G401 (cell line): ENCODE results near the gene PKNOX2. TPM values are rescaled to one million over a fixed set of nuclear protein-coding genes. Genes with fewer than 3 reads are reported as not detected.
A peak's percentile ranks its signal among the peaks of the same experiment; 100 is the strongest.

Source experiments
- DNase-seq: peaks from one replicate; pipeline ENCODE4 v3.0.0-alpha.2; 2015; ENCODE audit warnings: low spot score
- in situ Hi-C: cut with HindIII; loops from 2 replicates; pipeline ENCODE4 v1.10.0; 2016; ENCODE audit warnings: low sequenced_read_pairs, mixed read lengths
- total RNA-seq: library from RNA; depleted of rRNA; stranded (reverse); fragments of >200 nt; shearing (Covaris generic); gene quantifications from 2 replicates; pipeline ENCODE4 v1.2.3, GENCODE V29; 2014

The PKNOX2 gene
- total RNA-seq, 1 experiment from 2014 or later, result 4.6 TPM

GRCh38 chr11:125429174-125429707 is 264.7 kb downstream of the PKNOX2 start:
- in situ Hi-C loops, result no loop called here
- DNase-seq, result peak; percentile 80

DNA sequence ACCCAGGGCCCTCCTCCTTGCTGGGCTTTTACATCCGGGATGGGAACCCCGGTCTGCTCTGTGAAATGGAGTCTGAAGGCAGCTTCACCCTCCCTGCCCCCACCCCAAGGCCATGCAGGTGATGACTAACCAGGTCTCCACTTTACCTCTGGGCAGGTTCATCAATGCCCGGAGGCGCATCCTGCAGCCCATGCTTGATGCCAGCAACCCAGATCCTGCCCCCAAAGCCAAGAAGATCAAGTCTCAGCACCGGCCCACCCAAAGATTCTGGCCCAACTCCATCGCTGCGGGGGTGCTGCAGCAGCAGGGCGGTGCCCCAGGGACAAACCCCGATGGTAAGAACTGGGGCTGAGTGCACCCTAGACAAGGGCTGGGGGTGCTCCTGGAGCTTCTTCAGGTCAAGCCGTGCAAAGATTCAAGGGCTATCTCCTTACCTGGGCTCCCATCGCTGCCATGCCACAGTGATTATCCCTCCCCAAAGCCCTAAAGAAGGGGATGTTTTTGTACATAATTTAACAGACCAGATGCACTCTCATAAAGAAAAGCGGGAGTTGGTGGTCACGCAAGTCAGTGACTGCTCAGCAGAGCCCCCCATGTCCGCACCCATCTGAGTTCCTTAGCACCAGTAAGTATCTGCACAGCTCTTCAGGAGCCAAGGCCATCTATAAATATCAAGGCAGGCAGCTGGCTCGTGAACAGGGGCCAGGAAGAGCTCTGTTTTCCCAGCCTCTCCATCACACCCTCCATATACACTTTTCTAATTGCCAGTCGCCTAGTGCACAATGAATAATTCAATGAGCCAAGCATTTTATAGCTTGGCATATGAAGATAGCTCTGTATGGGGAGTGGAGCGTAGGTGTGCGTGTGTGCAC is 265.5 kb downstream of the PKNOX2 start:
- no peak for DNase-seq
- in situ Hi-C loops, result no loop called here

GRCh38 chr11:125431009-125431408 is 266.5 kb downstream of the PKNOX2 start:
- in situ Hi-C loops, result no loop called here
- no peak for DNase-seq

- in situ Hi-C loops, result no loop called here
These were observed 266.9 kb downstream of the PKNOX2 start for GRCh38 chr11:125431481-125431880.

DNA sequence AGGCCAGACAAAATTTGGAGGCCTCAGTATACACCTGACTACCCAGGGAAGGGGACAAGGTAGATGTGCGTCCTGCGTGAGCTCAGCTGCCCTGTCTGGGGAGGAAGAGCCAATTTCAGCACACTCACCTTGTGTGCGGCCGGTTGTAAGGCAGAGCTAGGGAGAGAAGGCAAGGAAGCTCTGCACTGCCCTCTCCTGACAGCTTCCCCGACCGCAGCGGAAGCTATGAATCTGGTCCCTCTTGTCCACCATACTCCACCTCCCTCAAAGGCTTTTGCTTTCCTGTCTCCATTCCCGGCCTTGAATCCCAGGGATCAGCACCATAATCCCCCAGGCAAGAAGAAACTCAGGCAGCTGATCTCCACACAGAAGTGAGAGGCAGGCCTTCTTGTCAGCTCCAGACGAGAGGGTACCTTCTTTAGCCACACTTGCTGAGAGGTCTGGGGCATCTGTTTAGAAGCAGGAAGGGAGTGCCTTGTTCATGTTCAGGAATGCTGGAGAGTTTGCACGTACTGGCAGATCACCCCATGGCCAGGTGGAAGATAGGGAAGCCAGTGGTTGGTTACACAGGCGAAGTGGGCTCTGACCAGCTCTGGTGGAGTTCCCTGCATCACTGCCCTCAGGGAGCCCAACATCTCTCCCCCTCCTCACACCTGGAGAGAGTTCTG is 269.0 kb downstream of the PKNOX2 start:
- in situ Hi-C loops, result no loop called here
- DNase-seq, result peak; percentile 89

More at GRCh38 chr11:125431481-125431880, 266.9 kb downstream of the PKNOX2 start:
- DNase-seq, result no peak

DNA sequence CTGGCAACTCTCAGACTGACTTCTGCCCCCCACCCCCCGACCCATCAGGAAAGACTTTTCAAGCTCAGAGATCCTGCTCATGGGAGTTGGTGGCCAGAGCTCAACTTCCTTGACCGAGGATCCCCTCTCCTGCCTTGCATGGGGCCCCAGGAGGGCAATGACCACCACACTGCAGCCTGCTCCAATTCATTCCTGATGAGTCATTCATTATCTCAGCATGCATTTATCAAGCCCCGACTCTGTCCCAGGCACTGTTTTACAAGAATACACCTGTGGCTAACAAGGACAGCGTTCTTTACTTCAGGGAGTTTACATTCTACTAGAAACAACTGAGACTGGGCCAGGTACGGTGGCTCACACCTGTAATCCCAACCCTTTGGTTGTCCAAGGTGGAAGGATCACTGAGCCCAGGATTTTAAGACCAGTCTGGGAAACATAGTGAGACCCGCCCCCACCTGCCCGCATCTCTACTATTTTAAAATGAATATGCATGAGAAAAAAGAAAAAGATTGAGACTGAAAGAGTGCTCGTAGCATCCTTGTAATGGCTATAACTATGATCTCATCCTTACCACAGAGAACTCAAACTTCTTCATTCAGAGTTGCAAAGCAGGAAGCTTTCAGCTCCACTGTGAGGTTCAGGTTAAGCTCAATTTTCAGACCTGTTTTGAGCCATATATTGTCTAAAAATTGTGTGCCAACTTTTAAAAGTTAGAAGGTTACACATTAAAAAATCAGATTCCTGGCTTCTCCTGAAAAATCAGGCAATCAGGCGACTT is 271.1 kb downstream of the PKNOX2 start:
- DNase-seq, result no peak
- in situ Hi-C loops, result no loop called here

DNA sequence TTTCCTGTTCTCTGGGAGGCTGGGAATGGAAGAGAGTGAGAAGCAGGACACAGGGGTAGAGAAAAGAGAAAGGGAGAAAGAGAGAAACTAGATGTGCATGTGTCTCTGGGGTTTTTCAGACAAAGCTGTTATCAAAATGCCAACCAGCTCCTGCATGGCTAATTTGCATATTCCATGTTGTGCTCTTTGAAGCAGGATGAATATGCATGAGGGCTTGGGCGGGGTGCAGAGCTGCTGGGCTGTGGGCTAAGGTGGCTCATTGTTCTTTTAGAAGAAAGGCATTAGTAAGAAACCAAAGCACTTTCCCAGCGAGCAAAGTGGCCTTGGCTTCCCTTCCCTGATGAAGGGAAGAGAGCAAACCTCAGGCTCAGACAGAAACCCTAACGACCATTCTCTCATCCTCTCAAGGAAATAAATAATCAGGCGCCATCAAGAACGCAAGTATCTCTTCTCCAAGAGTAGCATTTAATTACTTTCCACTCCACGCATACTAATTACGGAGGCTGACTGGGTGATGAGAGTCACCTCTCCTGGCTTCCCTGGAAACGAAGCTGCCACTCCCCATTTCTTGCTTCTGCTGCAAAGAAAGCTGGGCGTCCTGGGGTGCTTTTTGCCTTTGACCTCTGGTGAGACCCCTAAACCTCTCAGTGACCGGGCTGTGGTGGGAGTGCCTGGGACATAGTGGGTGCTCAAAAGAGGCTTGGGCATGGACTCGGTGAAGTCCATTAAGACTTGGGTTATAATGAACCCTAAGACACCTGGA is 277.3 kb downstream of the PKNOX2 start:
- DNase-seq, result peak; percentile 35
- in situ Hi-C loops, result no loop called here

- in situ Hi-C loops, result no loop called here
- no peak for DNase-seq
These were observed 278.4 kb downstream of the PKNOX2 start for GRCh38 chr11:125442946-125443345.

GRCh38 chr11:125443767-125444311 is 279.3 kb downstream of the PKNOX2 start:
- in situ Hi-C loops, result no loop called here
- peak; percentile 64 for DNase-seq

DNA sequence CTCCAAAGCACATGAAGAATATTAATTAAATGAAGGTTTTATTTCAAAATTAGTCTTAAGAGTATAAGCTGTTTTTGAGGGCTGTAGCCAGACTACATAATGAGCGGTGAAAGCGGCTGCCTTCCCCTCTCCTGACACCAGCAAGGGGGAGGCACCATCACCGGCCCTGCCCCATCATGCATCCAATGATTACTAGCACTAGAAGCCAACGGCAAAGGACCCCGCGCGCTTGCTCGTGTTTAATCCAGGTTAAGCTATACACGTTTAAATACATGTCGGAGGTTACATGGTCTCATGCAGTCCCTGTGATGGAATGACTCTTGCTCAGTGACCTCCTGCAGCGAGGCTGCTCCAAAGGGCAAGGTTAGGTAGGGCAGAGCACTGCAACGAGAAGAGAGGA is 281.2 kb downstream of the PKNOX2 start:
- no peak for DNase-seq
- in situ Hi-C loops, result no loop called here

- DNase-seq, result no peak
- in situ Hi-C loops, result no loop called here
These were observed 281.7 kb downstream of the PKNOX2 start for GRCh38 chr11:125446279-125446678.

GRCh38 chr11:125447721-125448120 is 283.2 kb downstream of the PKNOX2 start:
- DNase-seq, result no peak
- in situ Hi-C loops, result no loop called here

DNA sequence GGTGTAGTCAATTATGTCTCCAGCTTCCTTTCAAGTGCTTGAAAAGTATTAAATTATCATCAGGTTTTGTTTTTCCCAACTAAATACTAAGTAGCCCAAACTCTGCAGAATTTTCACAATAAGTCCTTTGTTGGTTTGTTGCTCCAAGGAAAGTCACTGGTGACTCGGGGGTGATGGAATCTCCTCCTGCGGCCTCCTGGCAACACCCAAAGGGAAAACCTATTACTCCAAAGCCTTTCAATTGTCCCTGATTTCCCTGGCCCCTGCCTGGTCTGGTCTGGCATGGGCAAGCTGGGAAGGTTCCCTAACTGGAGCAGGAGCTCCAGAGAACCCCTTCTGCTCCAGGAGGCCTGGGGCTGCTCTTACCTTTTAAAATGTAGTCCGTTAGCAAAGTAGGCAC is 283.6 kb downstream of the PKNOX2 start:
- in situ Hi-C loops, result no loop called here
- no peak for DNase-seq

DNA sequence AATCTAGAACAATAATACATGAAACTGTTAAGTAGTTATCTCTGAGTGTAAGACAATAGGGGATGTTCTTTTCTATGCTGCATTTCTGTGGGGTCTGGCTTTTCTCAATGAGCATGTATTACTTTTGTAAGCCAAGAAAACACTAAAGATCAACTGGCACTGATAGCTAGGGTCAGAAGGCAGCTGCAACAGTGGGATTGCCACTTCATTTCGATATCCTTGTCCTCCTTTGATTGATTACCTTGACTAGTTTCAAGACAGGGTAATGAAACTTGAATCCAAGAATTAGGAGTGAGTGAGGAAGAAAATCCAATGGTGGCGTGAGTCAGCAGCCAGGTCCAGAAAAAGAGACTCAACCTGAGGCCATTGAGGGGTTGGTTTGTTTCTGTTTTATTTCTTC is 285.0 kb downstream of the PKNOX2 start:
- no peak for DNase-seq
- in situ Hi-C loops, result no loop called here

DNA sequence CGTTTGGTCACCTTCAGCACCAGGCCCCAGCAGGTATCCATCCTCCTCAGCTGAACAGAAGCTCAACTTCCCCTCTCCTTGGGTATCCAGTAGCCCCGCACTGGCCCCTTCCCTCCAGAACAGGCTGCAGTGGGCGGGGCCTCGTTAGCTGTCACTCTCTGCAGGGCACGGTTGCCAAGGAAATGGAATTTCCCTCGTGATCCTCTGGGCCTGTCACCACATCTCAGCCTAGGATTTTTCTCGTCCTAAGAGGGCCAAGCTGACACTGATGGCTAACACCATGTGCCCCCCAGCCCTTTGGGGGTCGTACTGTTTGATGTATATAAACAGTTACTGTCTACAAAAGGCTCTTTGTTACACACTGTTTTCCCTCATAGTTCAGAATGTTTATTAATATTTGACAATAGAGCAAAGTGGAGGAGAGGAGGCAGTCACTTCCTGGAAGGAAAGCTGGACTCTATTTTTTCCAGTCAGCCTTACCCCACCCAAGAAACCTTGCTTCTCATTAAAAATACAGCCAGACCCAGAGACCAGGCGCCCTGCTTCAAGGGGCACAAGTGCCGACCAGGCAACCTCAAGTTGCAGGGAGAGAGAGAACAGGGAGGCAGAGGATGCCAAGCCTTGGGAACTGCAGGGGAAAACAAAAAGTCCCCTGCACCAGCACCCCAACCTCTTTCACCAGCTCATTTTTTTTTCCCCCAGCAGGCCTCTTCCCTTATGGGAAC is 287.0 kb downstream of the PKNOX2 start:
- in situ Hi-C loops, result no loop called here
- peak; percentile 81 for DNase-seq

- no peak for DNase-seq
- in situ Hi-C loops, result no loop called here
These were observed 287.5 kb downstream of the PKNOX2 start for GRCh38 chr11:125452125-125452470.

- in situ Hi-C loops, result no loop called here
- DNase-seq, result no peak
These were observed 289.5 kb downstream of the PKNOX2 start for GRCh38 chr11:125454047-125454446.

- no peak for DNase-seq
- in situ Hi-C loops, result no loop called here
These were observed 291.3 kb downstream of the PKNOX2 start for GRCh38 chr11:125455851-125456250.
